H1 (cell line): ENCODE data around the gene MYL5. TPM values are rescaled to one million over a fixed set of nuclear protein-coding genes. Genes with fewer than 3 reads are reported as not detected.

Source experiments
- CTCF ChIA-PET: fragments of 300-600 bp; sonication (Branson Sonifier 250); formaldehyde crosslinking; loops from one replicate; lab custom pipeline; 2021; ENCODE audit not compliant: partially characterized antibody; lab: Charles Lee
- POLR2A ChIA-PET: fragments of 300-600 bp; sonication (Branson Sonifier 250); formaldehyde crosslinking; loops from one replicate; lab custom pipeline; 2021; ENCODE audit warnings: inconsistent platforms; ENCODE audit not compliant: partially characterized antibody; lab: Charles Lee
- DNase-seq, 2 experiments: peaks; one replicate each; pipeline versions ENCODE4 v3.0.0 to v3.0.0-alpha.2; 2010 to 2022; ENCODE audit warnings: low spot score in 2 of 2, low read depth in 1 of 2, mixed read lengths in 1 of 2
- FAIRE-seq: peaks from 2 replicates; lab custom pipeline; 2011; peaks lifted over from hg19 to GRCh38; lab: Jason Lieb, UNC
- H2AFZ ChIP-seq: 2 replicates; pipeline ENCODE4 v1.8.1; 2012; ENCODE audit warnings: low read length, inconsistent platforms
- H2AK5ac ChIP-seq: 2 replicates; pipeline ENCODE4 v1.6.1; 2013; ENCODE audit warnings: low read depth, low read length
- H2BK120ac ChIP-seq: replicated peaks from 2 replicates; pipeline ENCODE3; 2013; ENCODE audit warnings: low read depth, low read length, inconsistent platforms
- H2BK12ac ChIP-seq: 2 replicates; pipeline ENCODE4 v1.6.1; 2013; ENCODE audit warnings: low read depth, low read length
- H2BK15ac ChIP-seq: 2 replicates; pipeline ENCODE4 v1.6.1; 2013; ENCODE audit warnings: low read length
- H2BK20ac ChIP-seq: 2 replicates; pipeline ENCODE4 v1.6.1; 2013; ENCODE audit warnings: low read length
- H2BK5ac ChIP-seq: 2 replicates; pipeline ENCODE4 v1.6.1; 2013; ENCODE audit warnings: low read depth, low read length
- H3K14ac ChIP-seq: 2 replicates; pipeline ENCODE4 v1.6.1; 2013; ENCODE audit warnings: inconsistent platforms; ENCODE audit not compliant: insufficient read length
- H3K18ac ChIP-seq: 2 replicates; pipeline ENCODE4 v1.6.1; 2013; ENCODE audit warnings: low read length; ENCODE audit errors: extremely low read depth
- H3K23ac ChIP-seq: 2 replicates; pipeline ENCODE4 v1.6.1; 2013; ENCODE audit warnings: inconsistent platforms; ENCODE audit not compliant: insufficient read length
- H3K23me2 ChIP-seq: 2 replicates; pipeline ENCODE4 v1.6.1; 2013; ENCODE audit warnings: low read depth, low read length
- H3K27ac ChIP-seq: 2 replicates; pipeline ENCODE4 v1.6.1; 2011; ENCODE audit warnings: low read depth, low read length, inconsistent platforms
- H3K27me3 ChIP-seq, 4 experiments: replicated peaks in 1 of 4; 1 replicate in 1 of 4; 2 replicates in 3 of 4; pipeline versions ENCODE4 v1.6.1 to v1.8.1; 2011 to 2013; ENCODE audit warnings: low read length in 3 of 4, mild to moderate bottlenecking in 3 of 4, inconsistent platforms in 2 of 4, mixed read lengths in 2 of 4, moderate library complexity in 1 of 4; ENCODE audit not compliant: control insufficient read depth in 3 of 4, insufficient read depth in 3 of 4; ENCODE audit errors: extremely low read depth in 1 of 4
- H3K36me3 ChIP-seq, 4 experiments: 2 replicates each; pipeline versions ENCODE4 v1.6.1 to v1.8.1; 2011 to 2013; ENCODE audit warnings: mild to moderate bottlenecking in 4 of 4, low read length in 3 of 4, moderate library complexity in 2 of 4, control low read depth in 1 of 4, inconsistent platforms in 1 of 4; ENCODE audit not compliant: insufficient read depth in 4 of 4, control insufficient read depth in 2 of 4
- H3K4ac ChIP-seq: replicated peaks from 2 replicates; pipeline ENCODE3; 2013; ENCODE audit warnings: low read length, low read depth, mixed read lengths, inconsistent platforms; ENCODE audit not compliant: insufficient read length
- H3K4me1 ChIP-seq, 4 experiments: replicated peaks in 1 of 4; 1 replicate in 1 of 4; 2 replicates in 3 of 4; pipeline versions ENCODE4 v1.6.1 to v1.8.1; 2011 to 2013; ENCODE audit warnings: low read length in 3 of 4, inconsistent platforms in 2 of 4, mixed read lengths in 1 of 4; ENCODE audit not compliant: insufficient read depth in 4 of 4, control insufficient read depth in 3 of 4
- H3K4me2 ChIP-seq, 2 experiments: 2 replicates each; pipeline versions ENCODE4 v1.6.1 to v1.8.1; 2011 to 2013; ENCODE audit warnings: low read depth in 2 of 2, low read length in 2 of 2, control low read depth in 1 of 2, inconsistent platforms in 1 of 2, mild to moderate bottlenecking in 1 of 2; ENCODE audit not compliant: insufficient read depth in 1 of 2
- H3K4me3 ChIP-seq, 4 experiments: fragments of 200-600, 300-600 bp in 1 of 4; sonication (generic), shearing (Covaris generic), sonication (Bioruptor Twin) in 1 of 4; 2 replicates each; pipeline versions ENCODE4 v1.5.1 to v1.8.1; 2011 to 2016; ENCODE audit warnings: low read length in 4 of 4, low read depth in 3 of 4, control low read depth in 2 of 4, inconsistent platforms in 2 of 4, mild to moderate bottlenecking in 2 of 4, mixed read lengths in 1 of 4, moderate library complexity in 1 of 4; ENCODE audit not compliant: insufficient read depth in 2 of 4; ENCODE audit errors: extremely low read depth in 1 of 4
- H3K56ac ChIP-seq: replicated peaks from 2 replicates; pipeline ENCODE3; 2013; ENCODE audit warnings: low read depth, mild to moderate bottlenecking, mixed read lengths, low read length, inconsistent platforms; ENCODE audit not compliant: insufficient read length
- H3K79me1 ChIP-seq: 2 replicates; pipeline ENCODE4 v1.6.1; 2013; ENCODE audit warnings: low read depth, low read length, control low read depth
- H3K79me2 ChIP-seq, 2 experiments: 2 replicates each; pipeline versions ENCODE4 v1.6.1 to v1.8.1; 2012 to 2013; ENCODE audit warnings: low read length in 2 of 2, mild to moderate bottlenecking in 2 of 2, inconsistent platforms in 1 of 2; ENCODE audit not compliant: insufficient read depth in 2 of 2, control insufficient read depth in 1 of 2
- H3K9ac ChIP-seq, 4 experiments: replicated peaks in 1 of 4; 1 replicate in 1 of 4; 2 replicates in 3 of 4; pipeline versions ENCODE4 v1.6.1 to v1.8.1; 2011 to 2013; ENCODE audit warnings: low read depth in 3 of 4, low read length in 3 of 4, control low read depth in 2 of 4, mild to moderate bottlenecking in 2 of 4, moderate library complexity in 2 of 4, inconsistent platforms in 1 of 4; ENCODE audit errors: extremely low read depth in 1 of 4
- H3K9me3 ChIP-seq, 2 experiments: 2 replicates each; pipeline versions ENCODE4 v1.6.1 to v1.8.1; 2012 to 2013; ENCODE audit warnings: mild to moderate bottlenecking in 2 of 2, moderate library complexity in 2 of 2, control low read depth in 1 of 2, inconsistent platforms in 1 of 2, low read depth in 1 of 2, low read length in 1 of 2, mixed read lengths in 1 of 2; ENCODE audit not compliant: insufficient read depth in 2 of 2
- H4K20me1 ChIP-seq, 2 experiments: replicated peaks in 1 of 2; 2 replicates each; pipeline versions ENCODE3 to v1.8.1; 2011 to 2013; ENCODE audit warnings: inconsistent platforms in 2 of 2, low read length in 2 of 2, mild to moderate bottlenecking in 1 of 2; ENCODE audit not compliant: insufficient read depth in 2 of 2, control insufficient read depth in 1 of 2
- H4K5ac ChIP-seq: 2 replicates; pipeline ENCODE4 v1.6.1; 2013; ENCODE audit warnings: low read length, low read depth, mixed read lengths, inconsistent platforms; ENCODE audit not compliant: insufficient read length
- H4K8ac ChIP-seq: 2 replicates; pipeline ENCODE4 v1.8.0; 2013; ENCODE audit warnings: mild to moderate bottlenecking, moderate library complexity, low read length, inconsistent platforms; ENCODE audit not compliant: insufficient read depth; ENCODE audit errors: extremely low read depth
- H4K91ac ChIP-seq: replicated peaks from 2 replicates; pipeline ENCODE3; 2013; ENCODE audit warnings: low read length, mixed read lengths, inconsistent platforms; ENCODE audit not compliant: insufficient read length
- GTF2F1 ChIP-seq: IDR thresholded peaks from 2 replicates; pipeline ENCODE4 v1.6.1; 2012; ENCODE audit warnings: low read depth, low read length, improper control_type of control experiment, borderline replicate concordance
- MAFK ChIP-seq: IDR thresholded peaks from 2 replicates; pipeline ENCODE4 v1.6.1; 2012; ENCODE audit warnings: low read depth, mild to moderate bottlenecking, improper control_type of control experiment, low read length
- NRF1 ChIP-seq: IDR thresholded peaks from 2 replicates; pipeline ENCODE4 v1.6.1; 2011; ENCODE audit warnings: mild to moderate bottlenecking, low read depth, low read length, improper control_type of control experiment
- RAD21 ChIP-seq, 2 experiments: IDR thresholded peaks in 1 of 2; conservative IDR thresholded peaks in 1 of 2; 2 replicates each; pipeline ENCODE4 v1.6.1; 2011; ENCODE audit warnings: low read depth in 2 of 2, low read length in 2 of 2, improper control_type of control experiment in 1 of 2, inconsistent platforms in 1 of 2, mild to moderate bottlenecking in 1 of 2, moderate library complexity in 1 of 2
- TCF12 ChIP-seq: IDR thresholded peaks from 2 replicates; pipeline ENCODE4 v1.6.1; 2011; ENCODE audit warnings: low read depth, mild to moderate bottlenecking, low read length
- WGBS, 2 experiments: shearing (Covaris generic) in 1 of 2; methylation state at CpG; one replicate each; pipeline versions ENCODE4 v1.1.6 to v1.1.7; 2013 to 2015; ENCODE audit warnings: low lambda C conversion rate in 2 of 2, mixed read lengths in 2 of 2, inconsistent platforms in 1 of 2, low coverage in 1 of 2, missing lambda C conversion rate in 1 of 2; ENCODE audit not compliant: insufficient replicate concordance in 2 of 2, insufficient coverage in 1 of 2, insufficient read length in 1 of 2; ENCODE audit errors: extremely low coverage in 1 of 2, missing lambda C conversion rate in 1 of 2; 5-methylcytosine and 5-hydroxymethylcytosine counted together
- polyA plus RNA-seq, 7 experiments: library from polyadenylated mRNA; depleted of rRNA in 3 of 7; stranded (reverse) in 5 of 7; unstranded in 2 of 7; fragments of >200 nt in 5 of 7; fragments of 200-250 nt in 2 of 7; gene quantifications; 1 replicate in 5 of 7; 2 replicates in 1 of 7; 4 replicates in 1 of 7; pipeline versions ENCODE4 v1.2.1 to v1.2.3, GENCODE V29; 2011 to 2013; ENCODE audit warnings: missing spikeins in 2 of 7, mixed read lengths in 2 of 7
- total RNA-seq: library from RNA; stranded (reverse); fragmentation: NEBNext Ultra II Directional; extraction: Animal tissue kit (Norgen Biotek cat#: 25700); gene quantifications from 2 replicates; pipeline ENCODE4 v1.2.1, GENCODE V29; 2021
- TF ChIP-seq, protein P1 (sequence below): IDR thresholded peaks from 2 replicates; pipeline ENCODE4 v1.6.1; 2012; ENCODE audit warnings: low read length, inconsistent platforms
- TF ChIP-seq, protein P2 (sequence below): IDR thresholded peaks from 2 replicates; pipeline ENCODE4 v1.6.1; 2012; ENCODE audit warnings: inconsistent platforms

Gene MYL5
- total and polyA plus RNA-seq, 2 of the 8 experiments (the other 6 are each of a cell fraction or from before 2014, with no cell fraction given), result 5.7 to 6.8 TPM

DNA sequence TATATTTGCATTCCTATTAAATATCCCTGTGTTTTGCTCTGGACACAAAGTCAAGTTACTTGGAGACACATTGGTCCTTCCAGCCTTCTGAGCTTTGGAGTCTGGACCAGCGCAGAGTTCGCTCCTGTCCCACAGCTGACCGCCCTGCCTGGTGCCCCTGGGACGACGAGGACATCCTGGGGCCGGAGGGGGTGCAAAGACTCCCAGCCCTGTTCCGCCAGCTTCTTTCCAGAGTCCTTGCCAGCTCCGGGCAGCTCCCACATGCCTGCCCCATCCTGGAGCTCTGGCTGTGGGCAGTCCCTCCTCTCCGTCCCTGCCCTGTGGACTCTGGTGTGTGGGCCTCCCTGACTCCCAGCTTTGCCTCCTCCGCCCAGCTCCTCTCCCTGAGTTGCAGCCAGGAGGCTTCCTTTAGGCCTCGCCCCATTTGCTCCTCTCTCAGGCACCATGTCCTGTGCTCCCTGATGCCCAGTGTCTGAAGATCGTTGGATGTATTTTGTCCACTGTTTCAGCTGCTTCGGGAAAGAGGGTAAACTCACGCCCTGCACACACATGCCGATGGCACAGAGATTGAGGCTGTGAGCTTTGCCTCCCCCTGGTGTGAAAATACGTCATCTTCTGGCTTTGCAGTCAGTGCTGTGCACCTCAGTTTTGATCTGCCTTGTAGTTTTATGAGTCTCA is 26.4 kb downstream of the MYL5 start:
- Histone ChIP-seq H3K27me3 (peaks cover 0 to 5% (median 3%) of the 10 kb centered on the region in 4 experiments; a peak in 3 of 7 replicates), H4K20me1 (peaks cover 0 to 3% of the 10 kb centered on the region in 2 experiments), H3K27ac (no peak overlapping the region), H3K4me3 (no peak overlapping the region), H3K14ac (no peak overlapping the region), H3K36me3 (no peaks in the 10 kb centered on the region), H2BK20ac (no peak overlapping the region), H3K4me2 (no peak overlapping the region), H3K4me1 (peaks cover 0 to 4% (median under 1%) of the 10 kb centered on the region in 4 experiments; a peak in 4 of 7 replicates), H3K23ac (no peak overlapping the region), H2AFZ (no peak overlapping the region), H4K5ac (no peak overlapping the region), H2BK12ac (no peak overlapping the region), H4K91ac (no peak overlapping the region), H3K79me1 (no peaks in the 10 kb centered on the region), H3K56ac (no peak overlapping the region), H3K18ac (no peak overlapping the region; the same call in 1 of the 2 replicates), H4K8ac (no peak overlapping the region), H3K9me3 (no peaks in the 10 kb centered on the region), H2BK5ac (no peak overlapping the region), H2BK120ac (no peak overlapping the region), H3K23me2 (peaks cover 7% of the 10 kb centered on the region; the same call in 1 of the 2 replicates), H3K9ac (peak overlapping the region in 1 of 4 experiments; percentile 4; a peak in 1 of 7 replicates), H2BK15ac (peak overlapping the region; percentile 31; the same call in 1 of the 2 replicates), H3K4ac (no peak overlapping the region), H3K79me2 (no peaks in the 10 kb centered on the region), H2AK5ac (0 out of 2 replicates have a peak overlapping the region, but pooled peaks have one; percentile 25)
- CTCF ChIA-PET, result interaction anchor here (0.7 to 5.2 kb wide), 12 partner anchors 10 to 100 kb away, joined by 3 to 65 read pairs (median 4); no protein-coding TSS in a partner anchor
- WGBS, 2 experiments, result 89% methylated on average over 16 of the region's 16 CpGs; no CpG with 5 or more reads in 1 of the 2 experiments
- FAIRE-seq (no peak), DNase-seq (no peak)
- POLR2A ChIA-PET, result interaction anchor here (0.7 to 2.8 kb wide), 6 partner anchors 10 to 26 kb away, joined by 3 to 12 read pairs (median 6); partner anchors contain the start of genes ATP5ME, MYL5 and SLC49A3
- no peak for TF ChIP-seq TCF12
- TF ChIP-seq GTF2F1, result no peak
- TF ChIP-seq MAFK, result no peak
- TF ChIP-seq RAD21 (IDR thresholded peaks at IDR 0.05 in 1 of 2, conservative IDR thresholded peaks at IDR 0.05 in 1 of 2; ENCODE audit: low read depth in 2 of 2, low read length in 2 of 2), result peak; percentile 24 to 45; a peak in 3 of 4 replicates
- TF ChIP-seq, protein P1, sequence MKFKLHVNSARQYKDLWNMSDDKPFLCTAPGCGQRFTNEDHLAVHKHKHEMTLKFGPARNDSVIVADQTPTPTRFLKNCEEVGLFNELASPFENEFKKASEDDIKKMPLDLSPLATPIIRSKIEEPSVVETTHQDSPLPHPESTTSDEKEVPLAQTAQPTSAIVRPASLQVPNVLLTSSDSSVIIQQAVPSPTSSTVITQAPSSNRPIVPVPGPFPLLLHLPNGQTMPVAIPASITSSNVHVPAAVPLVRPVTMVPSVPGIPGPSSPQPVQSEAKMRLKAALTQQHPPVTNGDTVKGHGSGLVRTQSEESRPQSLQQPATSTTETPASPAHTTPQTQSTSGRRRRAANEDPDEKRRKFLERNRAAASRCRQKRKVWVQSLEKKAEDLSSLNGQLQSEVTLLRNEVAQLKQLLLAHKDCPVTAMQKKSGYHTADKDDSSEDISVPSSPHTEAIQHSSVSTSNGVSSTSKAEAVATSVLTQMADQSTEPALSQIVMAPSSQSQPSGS, result no peak
- no peak for TF ChIP-seq NRF1
- TF ChIP-seq, protein P2, sequence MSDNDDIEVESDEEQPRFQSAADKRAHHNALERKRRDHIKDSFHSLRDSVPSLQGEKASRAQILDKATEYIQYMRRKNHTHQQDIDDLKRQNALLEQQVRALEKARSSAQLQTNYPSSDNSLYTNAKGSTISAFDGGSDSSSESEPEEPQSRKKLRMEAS, result no peak
